Right ventricle myocardium superior (tissue), 1 donor: ENCODE measurements around the gene PTPRK. TPM values are rescaled to one million over a fixed set of nuclear protein-coding genes. Genes with fewer than 3 reads are reported as not detected.
A peak's percentile ranks its signal among the peaks of the same experiment; 100 is the strongest.

Source experiments
- ATAC-seq: fragments of 200-7000 bp; cut with Tn5 transposase; one replicate; pipeline ENCODE4 v1.9.1; 2020; ENCODE audit warnings: mild to moderate bottlenecking; ENCODE audit not compliant: poor library complexity
- DNase-seq: peaks from one replicate; pipeline ENCODE4 v3.0.0-alpha.2; 2020
- intact Hi-C: fragments of 100-400 bp; cut with DNase I; formaldehyde crosslinking; loops from one replicate; pipeline ENCODE4 v1.11.2; 2022
- total RNA-seq: library from RNA; stranded (reverse); fragmentation: NEBNext Ultra II Directional; extraction: Animal tissue kit (Norgen Biotek cat#: 25700); gene quantifications from one replicate; pipeline ENCODE4 v1.2.1, GENCODE V29; 2021
- donor health status: DM: no; HTN: yes; CAD: no; lungs with severe emphysema.

Gene PTPRK
- total RNA-seq, 1 donor from 2014 or later: 27.9 TPM

GRCh38 chr6:128099571-128100197, 420.7 kb downstream of the PTPRK start:
- no peak for DNase-seq
- ATAC-seq: no peak
- intact Hi-C loops: no loop called here

- DNase-seq (no peak), ATAC-seq (no peak)
- intact Hi-C loops: no loop called here
Measured at GRCh38 chr6:128098000-128098581, 422.3 kb downstream of the PTPRK start.

GRCh38 chr6:128097009-128097408, 423.4 kb downstream of the PTPRK start:
- peak; percentile 59 for ATAC-seq
- no peak for DNase-seq
- intact Hi-C loops: no loop called here

- no peak for ATAC-seq
- intact Hi-C loops: no loop called here
- no peak for DNase-seq
Measured at GRCh38 chr6:128095362-128095761, 425.0 kb downstream of the PTPRK start.

GRCh38 chr6:128079021-128079420, 441.4 kb downstream of the PTPRK start:
- intact Hi-C loops: no loop called here
- ATAC-seq (no peak), DNase-seq (no peak)

GRCh38 chr6:128078276-128078675, 442.1 kb downstream of the PTPRK start:
- intact Hi-C loops: no loop called here
- ATAC-seq (no peak), DNase-seq (no peak)

- intact Hi-C loops: no loop called here
- no peak for DNase-seq
- ATAC-seq: no peak
Measured at GRCh38 chr6:128076843-128077242, 443.6 kb downstream of the PTPRK start.

GRCh38 chr6:128074567-128074966, 445.8 kb downstream of the PTPRK start:
- no peak for ATAC-seq
- intact Hi-C loops: no loop called here
- DNase-seq: no peak

GRCh38 chr6:128073389-128073788, 447.0 kb downstream of the PTPRK start:
- peak; percentile 64 for ATAC-seq
- no peak for DNase-seq
- intact Hi-C loops: no loop called here

GRCh38 chr6:128071212-128071611, 449.2 kb downstream of the PTPRK start:
- DNase-seq (no peak), ATAC-seq (no peak)
- intact Hi-C loops: no loop called here

GRCh38 chr6:128070406-128070805, 450.0 kb downstream of the PTPRK start:
- DNase-seq (no peak), ATAC-seq (no peak)
- intact Hi-C loops: no loop called here

- ATAC-seq (no peak), DNase-seq (no peak)
- intact Hi-C loops: no loop called here
Measured at GRCh38 chr6:128069188-128069587, 451.2 kb downstream of the PTPRK start.

- DNase-seq: peak; percentile 39
- intact Hi-C loops: no loop called here
- ATAC-seq: peak; percentile 97
Measured at GRCh38 chr6:128068119-128068479, 452.3 kb downstream of the PTPRK start.

GRCh38 chr6:128067446-128068118, 452.8 kb downstream of the PTPRK start:
- no peak for DNase-seq
- peak; percentile 37 for ATAC-seq

GRCh38 chr6:128065072-128065471, 455.3 kb downstream of the PTPRK start:
- DNase-seq: no peak
- no peak for ATAC-seq
- intact Hi-C loops: no loop called here

More at GRCh38 chr6:128067446-128068118, 452.8 kb downstream of the PTPRK start:
- intact Hi-C loops: no loop called here

GRCh38 chr6:128064540-128064895, 455.9 kb downstream of the PTPRK start:
- no peak for DNase-seq
- ATAC-seq: no peak
- intact Hi-C loops: no loop called here

GRCh38 chr6:128063850-128064539, 456.4 kb downstream of the PTPRK start:
- intact Hi-C loops: no loop called here

GRCh38 chr6:128062882-128063603, 457.4 kb downstream of the PTPRK start:
- ATAC-seq (no peak), DNase-seq (no peak)
- intact Hi-C loops: no loop called here

More at GRCh38 chr6:128063850-128064539, 456.4 kb downstream of the PTPRK start:
- ATAC-seq: no peak
- no peak for DNase-seq

GRCh38 chr6:128057946-128058345, 462.5 kb downstream of the PTPRK start:
- ATAC-seq (no peak), DNase-seq (no peak)
- intact Hi-C loops: no loop called here
